Motor neuron (in vitro differentiated cells): Measurements from ENCODE around the gene ERVMER34-1. TPM values are rescaled to one million over a fixed set of nuclear protein-coding genes. Genes with fewer than 3 reads are reported as not detected.
A peak's percentile ranks its signal among the peaks of the same experiment; 100 is the strongest.

Experiments
- ATAC-seq, 8 experiments: fragments of 200-7000 bp; cut with Tn5 transposase; replicated peaks in 6 of 8; 2 replicates each; pipeline ENCODE4 v1.8.0; 2021; ENCODE audit warnings: mild to moderate bottlenecking in 8 of 8, moderate library complexity in 8 of 8
- H3K27ac ChIP-seq, 2 donors: fragments of 250-450 bp; sonication (Bioruptor Pico); 2 replicates each; pipeline ENCODE4 v1.9.0; 2021; ENCODE audit warnings: antibody characterized with exemption in 2 of 2, mild to moderate bottlenecking in 2 of 2, moderate library complexity in 1 of 2
- H3K4me1 ChIP-seq, 2 donors: fragments of 250-450 bp; sonication (Bioruptor Pico); replicated peaks in 1 of 2; 2 replicates each; pipeline ENCODE4 v1.6.1; 2021; ENCODE audit warnings: antibody characterized with exemption in 2 of 2, mild to moderate bottlenecking in 2 of 2, moderate library complexity in 1 of 2
- H3K4me3 ChIP-seq, 5 donors: fragments of 250-450 bp; sonication (Bioruptor Pico); 2 replicates each; pipeline ENCODE4 v1.9.0; 2021; ENCODE audit warnings: antibody characterized with exemption in 5 of 5, mild to moderate bottlenecking in 5 of 5, moderate library complexity in 4 of 5
- WGBS, 10 experiments: fragments of 450-650 bp; shearing (Covaris generic); methylation state at CpG; one replicate each; pipeline ENCODE4 v1.0.0; 2022; 5-methylcytosine and 5-hydroxymethylcytosine counted together
- in situ Hi-C, 9 experiments: fragments of 400-800 bp; cut with MboI; loops; one replicate each; pipeline ENCODE4 v1.15.0; 2021; ENCODE audit warnings: low sequenced_read_pairs in 9 of 9, low pct_unique_long_range_greater_than_20kb in 2 of 9; ENCODE audit not compliant: unreplicated experiment in 9 of 9
- total RNA-seq, 8 experiments: library from RNA; unstranded; fragments of 300-600 nt; gene quantifications; 2 replicates each; pipeline versions ENCODE4 v1.2.3 to v1.2.4, GENCODE V29; 2022

The ERVMER34-1 gene
- total RNA-seq, 8 experiments from 2014 or later = 0.05 to 0.66 (median 0.28) TPM; not detected in 1

- Histone ChIP-seq H3K4me1 (no peaks in the 10 kb centered on the region), H3K27ac (no peak overlapping the region), H3K4me3 (no peak overlapping the region)
- ATAC-seq = no peak
- WGBS, 10 experiments = 98 to 100% (median 100%) methylated on average over 1 to 8 of the region's 11 CpGs; no CpG with 5 or more reads in 3 of the 10 experiments
- in situ Hi-C loops = no loop called here
These were observed 1.0 kb downstream of the ERVMER34-1 start for GRCh38 chr4:52750213-52750612.

GRCh38 chr4:52748432-52748831 is 2.8 kb downstream of the ERVMER34-1 start:
- 40 to 100% (median 96%) methylated on average over 1 to 5 of the region's 6 CpGs; no CpG with 5 or more reads in 4 of the 10 experiments for WGBS, 10 experiments
- H3K4me1 ChIP-seq = no peaks in the 10 kb centered on the region
- ATAC-seq = no peak
- in situ Hi-C loops = no loop called here
- no peak overlapping the region for H3K27ac ChIP-seq
- H3K4me3 ChIP-seq = no peak overlapping the region

- no peak overlapping the region for H3K27ac ChIP-seq
- in situ Hi-C loops = no loop called here
- no peaks in the 10 kb centered on the region for H3K4me1 ChIP-seq
- ATAC-seq = no peak
- H3K4me3 ChIP-seq = no peak overlapping the region
- 13 to 100% (median 89%) methylated on average over 1 to 4 of the region's 5 CpGs; no CpG with 5 or more reads in 2 of the 10 experiments for WGBS, 10 experiments
These were observed 6.6 kb downstream of the ERVMER34-1 start for GRCh38 chr4:52744588-52744987.

GRCh38 chr4:52743444-52744019 is 7.7 kb downstream of the ERVMER34-1 start:
- WGBS, 10 experiments = 44 to 100% (median 76%) methylated on average over 1 to 4 of the region's 4 CpGs; no CpG with 5 or more reads in 1 of the 10 experiments
- in situ Hi-C loops = no loop called here
- Histone ChIP-seq H3K4me3 (no peak overlapping the region), H3K4me1 (no peaks in the 10 kb centered on the region), H3K27ac (no peak overlapping the region)
- no peak for ATAC-seq

- ATAC-seq = no peak
- in situ Hi-C loops = no loop called here
- H3K27ac ChIP-seq = no peak overlapping the region
These were observed 21.6 kb downstream of the ERVMER34-1 start for GRCh38 chr4:52729586-52729985.

GRCh38 chr4:52728691-52729240 is 22.5 kb downstream of the ERVMER34-1 start:
- Histone ChIP-seq H3K4me3 (no peak overlapping the region), H3K4me1 (no peaks in the 10 kb centered on the region), H3K27ac (no peak overlapping the region)
- no peak for ATAC-seq
- WGBS, 10 experiments = 60 to 100% (median 91%) methylated on average over 1 to 2 of the region's 2 CpGs
- in situ Hi-C loops = no loop called here

More at GRCh38 chr4:52729586-52729985, 21.6 kb downstream of the ERVMER34-1 start:
- Histone ChIP-seq H3K4me3 (no peak overlapping the region), H3K4me1 (no peaks in the 10 kb centered on the region)

GRCh38 chr4:52726826-52727580 is 24.2 kb downstream of the ERVMER34-1 start:
- H3K27ac ChIP-seq = no peak overlapping the region
- WGBS, 10 experiments = 10 to 90% (median 62%) methylated on average over 1 to 3 of the region's 3 CpGs; no CpG with 5 or more reads in 2 of the 10 experiments
- no peak overlapping the region for H3K4me3 ChIP-seq
- no peak for ATAC-seq
- in situ Hi-C loops = no loop called here
- H3K4me1 ChIP-seq = peaks cover 3% of the 10 kb centered on the region in 2 donors

GRCh38 chr4:52721968-52722815 is 29.0 kb downstream of the ERVMER34-1 start:
- ATAC-seq = peak; percentile 93 to 99 (median 98)
- H3K4me1 ChIP-seq = peaks cover 3% of the 10 kb centered on the region in 2 donors
- peak overlapping the region; percentile 53 to 84 (median 66) for H3K4me3 ChIP-seq
- 0 to 13% (median 10%) methylated on average over 2 to 16 of the region's 56 CpGs; no CpG with 5 or more reads in 4 of the 10 experiments for WGBS, 10 experiments
- H3K27ac ChIP-seq = peak overlapping the region; percentile 71 to 82
- in situ Hi-C loops = loop anchor here in 1 of 9 experiments (25.0 kb wide), 1 partner anchor 335 kb away; no protein-coding TSS in a partner anchor

GRCh38 chr4:52718123-52718522 is 33.1 kb downstream of the ERVMER34-1 start:
- no peak for ATAC-seq
- WGBS, 10 experiments = 82 to 100% (median 95%) methylated on average over 1 to 3 of the region's 3 CpGs; no CpG with 5 or more reads in 3 of the 10 experiments

GRCh38 chr4:52716364-52717151 is 34.7 kb downstream of the ERVMER34-1 start:
- no peak overlapping the region for H3K27ac ChIP-seq
- in situ Hi-C loops = loop anchor here in 1 of 9 experiments (25.0 kb wide), 1 partner anchor 329 kb away; no protein-coding TSS in a partner anchor
- WGBS, 10 experiments = 85 to 100% (median 93%) methylated on average over 1 to 5 of the region's 6 CpGs; no CpG with 5 or more reads in 4 of the 10 experiments
- no peak overlapping the region for H3K4me3 ChIP-seq
- peaks cover 10 to 13% of the 10 kb centered on the region in 2 donors for H3K4me1 ChIP-seq
- no peak for ATAC-seq

More at GRCh38 chr4:52718123-52718522, 33.1 kb downstream of the ERVMER34-1 start:
- in situ Hi-C loops = loop anchor here in 1 of 9 experiments (25.0 kb wide), 1 partner anchor 331 kb away; no protein-coding TSS in a partner anchor
- Histone ChIP-seq H3K27ac (no peak overlapping the region), H3K4me3 (no peak overlapping the region), H3K4me1 (peaks cover 12 to 13% of the 10 kb centered on the region in 2 donors)

- no peak overlapping the region for H3K4me3 ChIP-seq
- in situ Hi-C loops = loop anchor here in 1 of 9 experiments (25.0 kb wide), 1 partner anchor 329 kb away; no protein-coding TSS in a partner anchor
- 87 to 100% (median 100%) methylated on average over 1 to 3 of the region's 3 CpGs; no CpG with 5 or more reads in 2 of the 10 experiments for whole genome bisulfite sequencing, 10 experiments
- no peak overlapping the region for H3K27ac ChIP-seq
- H3K4me1 ChIP-seq = peaks cover 10 to 13% of the 10 kb centered on the region in 2 donors
- no peak for ATAC-seq
These were observed 35.3 kb downstream of the ERVMER34-1 start for GRCh38 chr4:52715914-52716313.
